WTC11 (cell line): Measurements from ENCODE around the gene SOS2. TPM values are rescaled to one million over a fixed set of nuclear protein-coding genes. Genes with fewer than 3 reads are reported as not detected.

Experiments used
- ATAC-seq: fragments of 200-7000 bp; cut with Tn5 transposase; 2 replicates; pipeline ENCODE4 v1.10.0; 2021; ENCODE audit warnings: mild to moderate bottlenecking, moderate library complexity
- CTCF ChIA-PET: fragments of 300-600 bp; sonication (Branson Sonifier 250); formaldehyde crosslinking; loops from one replicate; lab custom pipeline; 2021; ENCODE audit warnings: antibody characterized with exemption; lab: Charles Lee
- POLR2A ChIA-PET: fragments of 350-600 bp; sonication (Branson Sonifier 250); formaldehyde crosslinking; loops from one replicate; lab custom pipeline; 2021; ENCODE audit warnings: antibody characterized with exemption; lab: Charles Lee
- DNase-seq: peaks from one replicate; pipeline ENCODE4 v3.0.0; 2021; ENCODE audit warnings: low spot score
- H3K27ac Mint-ChIP-seq: 2 replicates; pipeline ENCODE4 v1.8.0; 2021; ENCODE audit warnings: mixed read lengths
- H3K27me3 Mint-ChIP-seq: 2 replicates; pipeline ENCODE4 v1.8.0; 2021; ENCODE audit warnings: low read depth, mild to moderate bottlenecking, moderate library complexity, mixed read lengths
- H3K36me3 Mint-ChIP-seq: 2 replicates; pipeline ENCODE4 v1.8.0; 2021; ENCODE audit warnings: mixed read lengths
- H3K4me1 Mint-ChIP-seq: 2 replicates; pipeline ENCODE4 v1.8.0; 2022; ENCODE audit warnings: mixed read lengths
- H3K4me3 Mint-ChIP-seq: 2 replicates; pipeline ENCODE4 v1.8.0; 2021; ENCODE audit warnings: mild to moderate bottlenecking, moderate library complexity, mixed read lengths
- H3K9me3 Mint-ChIP-seq: 2 replicates; pipeline ENCODE4 v1.8.0; 2021; ENCODE audit warnings: mixed read lengths
- CREM ChIP-seq: sonication (generic); formaldehyde crosslinking; IDR thresholded peaks from 2 replicates; pipeline ENCODE4 v1.8.1; 2022; ENCODE audit warnings: mild to moderate bottlenecking, missing genetic modification reagents, moderate library complexity
- E2F4 ChIP-seq: sonication (generic); formaldehyde crosslinking; IDR thresholded peaks from 2 replicates; pipeline ENCODE4 v1.8.1; 2022; ENCODE audit warnings: low read depth, mild to moderate bottlenecking, moderate library complexity, missing genetic modification reagents, borderline replicate concordance
- EMX1 ChIP-seq: fragments of 250-450 bp; sonication (Bioruptor Pico); IDR thresholded peaks from 2 replicates; pipeline ENCODE4 v1.8.0; 2021; ENCODE audit warnings: mild to moderate bottlenecking
- ERG ChIP-seq: fragments of 250-450 bp; sonication (Bioruptor Pico); IDR thresholded peaks from 2 replicates; pipeline ENCODE4 v1.8.0; 2021; ENCODE audit warnings: mild to moderate bottlenecking
- ETV6 ChIP-seq: sonication (generic); formaldehyde crosslinking; IDR thresholded peaks from 2 replicates; pipeline ENCODE4 v1.8.1; 2022; ENCODE audit warnings: mild to moderate bottlenecking, missing genetic modification reagents
- GABPB1 ChIP-seq: sonication (generic); formaldehyde crosslinking; IDR thresholded peaks from 2 replicates; pipeline ENCODE4 v1.8.1; 2023; ENCODE audit warnings: mild to moderate bottlenecking, missing genetic modification reagents
- HMGA2 ChIP-seq: fragments of 250-450 bp; sonication (Bioruptor Pico); IDR thresholded peaks from 2 replicates; pipeline ENCODE4 v1.4.0; 2021; ENCODE audit warnings: mild to moderate bottlenecking, moderate library complexity
- IRF1 ChIP-seq: sonication (generic); formaldehyde crosslinking; IDR thresholded peaks from 2 replicates; pipeline ENCODE4 v1.8.0; 2023; ENCODE audit warnings: missing genetic modification reagents
- IRF2 ChIP-seq: sonication (generic); formaldehyde crosslinking; IDR thresholded peaks from 2 replicates; pipeline ENCODE4 v1.8.0; 2022; ENCODE audit warnings: low read depth, missing genetic modification reagents, borderline replicate concordance
- JAZF1 ChIP-seq: fragments of 250-450 bp; sonication (Bioruptor Pico); IDR thresholded peaks from 2 replicates; pipeline ENCODE4 v1.9.0; 2021; ENCODE audit warnings: moderate library complexity, mild to moderate bottlenecking, inconsistent platforms
- MAX ChIP-seq: sonication (generic); formaldehyde crosslinking; IDR thresholded peaks from 2 replicates; pipeline ENCODE4 v1.8.0; 2022; ENCODE audit warnings: mild to moderate bottlenecking, missing genetic modification reagents
- NFATC4 ChIP-seq: fragments of 250-450 bp; sonication (Bioruptor Pico); IDR thresholded peaks from 2 replicates; pipeline ENCODE4 v1.9.0; 2021; ENCODE audit warnings: mild to moderate bottlenecking
- NFYB ChIP-seq: sonication (generic); formaldehyde crosslinking; conservative IDR thresholded peaks from 2 replicates; pipeline ENCODE4 v1.8.0; 2022; ENCODE audit warnings: low read depth, missing genetic modification reagents
- OVOL2 ChIP-seq: fragments of 250-450 bp; sonication (Bioruptor Pico); IDR thresholded peaks from 2 replicates; pipeline ENCODE4 v1.9.0; 2021; ENCODE audit warnings: mild to moderate bottlenecking, borderline replicate concordance
- PRRX2 ChIP-seq: fragments of 250-450 bp; sonication (Bioruptor Pico); IDR thresholded peaks from 2 replicates; pipeline ENCODE4 v1.8.0; 2021; ENCODE audit warnings: mild to moderate bottlenecking
- TEAD1 ChIP-seq: sonication (generic); formaldehyde crosslinking; IDR thresholded peaks from 2 replicates; pipeline ENCODE4 v1.8.0; 2022; ENCODE audit warnings: mild to moderate bottlenecking, missing genetic modification reagents
- TEAD4 ChIP-seq: sonication (generic); formaldehyde crosslinking; IDR thresholded peaks from 2 replicates; pipeline ENCODE4 v1.8.0; 2022; ENCODE audit warnings: mild to moderate bottlenecking, missing genetic modification reagents
- USF2 ChIP-seq: sonication (generic); formaldehyde crosslinking; IDR thresholded peaks from 2 replicates; pipeline ENCODE4 v1.8.1; 2023; ENCODE audit warnings: mild to moderate bottlenecking, missing genetic modification reagents, moderate library complexity
- ZBTB21 ChIP-seq: sonication (generic); formaldehyde crosslinking; IDR thresholded peaks from 2 replicates; pipeline ENCODE4 v1.8.1; 2023; ENCODE audit warnings: mild to moderate bottlenecking, missing genetic modification reagents, borderline replicate concordance
- ZNF219 ChIP-seq: sonication (generic); formaldehyde crosslinking; IDR thresholded peaks from 2 replicates; pipeline ENCODE4 v1.8.0; 2023; ENCODE audit warnings: missing genetic modification reagents, mild to moderate bottlenecking, borderline replicate concordance
- ZNF263 ChIP-seq: sonication (generic); formaldehyde crosslinking; IDR thresholded peaks from 2 replicates; pipeline ENCODE4 v1.8.1; 2022; ENCODE audit warnings: low read depth, mild to moderate bottlenecking, moderate library complexity, missing genetic modification reagents
- ZNF396 ChIP-seq: fragments of 250-450 bp; sonication (Bioruptor Pico); IDR thresholded peaks from 2 replicates; pipeline ENCODE4 v1.8.0; 2021; ENCODE audit warnings: mild to moderate bottlenecking, moderate library complexity, borderline replicate concordance
- ZNF416 ChIP-seq: fragments of 250-450 bp; sonication (Bioruptor Pico); IDR thresholded peaks from 2 replicates; pipeline ENCODE4 v1.9.0; 2021; ENCODE audit warnings: mild to moderate bottlenecking, inconsistent platforms
- ZNF423 ChIP-seq: fragments of 250-450 bp; sonication (Bioruptor Pico); IDR thresholded peaks from 2 replicates; pipeline ENCODE4 v2.1.2; 2022; ENCODE audit warnings: mild to moderate bottlenecking, moderate library complexity
- ZNF425 ChIP-seq: fragments of 250-450 bp; sonication (Bioruptor Pico); conservative IDR thresholded peaks from 2 replicates; pipeline ENCODE4 v1.9.0; 2021; ENCODE audit warnings: mild to moderate bottlenecking
- total RNA-seq: library from RNA; stranded (reverse); gene quantifications from 3 replicates; pipeline ENCODE4 v1.2.3, GENCODE V29; 2021

Gene SOS2
- total RNA-seq, 1 experiment from 2014 or later, result 11.0 TPM

GRCh38 chr14:50095895-50096294 lies 135.5 kb downstream of the SOS2 start:
- POLR2A ChIA-PET, result no interaction called here
- H3K4me3 Mint-ChIP-seq, result no peak overlapping the region

GRCh38 chr14:50094056-50094755 lies 137.2 kb downstream of the SOS2 start:
- ChIA-PET CTCF (interaction anchor here (0.9 to 1.4 kb wide), 2 partner anchors 215 to 242 kb away, joined by 3 to 11 read pairs; partner anchors contain the start of gene NEMF), POLR2A (no interaction called here)
- DNase-seq, result no peak
- no peak for ATAC-seq
- Mint-ChIP-seq H3K36me3 (no peaks in the 10 kb centered on the region), H3K27ac (no peak overlapping the region), H3K9me3 (no peaks in the 10 kb centered on the region), H3K27me3 (no peaks in the 10 kb centered on the region), H3K4me1 (peaks cover 18% of the 10 kb centered on the region), H3K4me3 (no peak overlapping the region)
- TF ChIP-seq CREM (CRISPR knock-in tag) (no peak), ETV6 (CRISPR knock-in tag) (no peak), NFYB (CRISPR knock-in tag) (no peak), ERG (no peak), IRF2 (no peak), ZBTB21 (CRISPR knock-in tag) (no peak), ZNF423 (CRISPR knock-in tag) (no peak)

More at GRCh38 chr14:50095895-50096294, 135.5 kb downstream of the SOS2 start:
- Mint-ChIP-seq H3K27me3 (no peaks in the 10 kb centered on the region), H3K4me1 (peaks cover 18% of the 10 kb centered on the region), H3K27ac (no peak overlapping the region), H3K36me3 (no peaks in the 10 kb centered on the region), H3K9me3 (no peaks in the 10 kb centered on the region)
- no peak for DNase-seq
- CTCF ChIA-PET, result no interaction called here
- no peak for ATAC-seq
- no peak for TF ChIP-seq NFATC4 (CRISPR knock-in tag)
- no peak for TF ChIP-seq IRF2
- TF ChIP-seq ZNF425 (CRISPR knock-in tag), result no peak
- no peak for TF ChIP-seq ZNF423 (CRISPR knock-in tag)
- no peak for TF ChIP-seq OVOL2 (CRISPR knock-in tag)
- no peak for TF ChIP-seq TEAD4 (CRISPR knock-in tag)
- no peak for TF ChIP-seq JAZF1
- no peak for TF ChIP-seq E2F4 (CRISPR knock-in tag)
- TF ChIP-seq USF2, result no peak
- TF ChIP-seq ETV6 (CRISPR knock-in tag), result no peak
- no peak for TF ChIP-seq TEAD1 (CRISPR knock-in tag)
- no peak for TF ChIP-seq MAX (CRISPR knock-in tag)
- no peak for TF ChIP-seq ZNF263

- Mint-ChIP-seq H3K27ac (peak overlapping the region; percentile 61; the same call in 1 of the 2 replicates), H3K9me3 (no peaks in the 10 kb centered on the region), H3K36me3 (no peaks in the 10 kb centered on the region), H3K27me3 (no peaks in the 10 kb centered on the region), H3K4me3 (no peak overlapping the region), H3K4me1 (peaks cover 18% of the 10 kb centered on the region)
- no peak for ATAC-seq
- ChIA-PET CTCF (interaction anchor here (0.9 to 1.4 kb wide), 2 partner anchors 214 to 241 kb away, joined by 3 to 11 read pairs; partner anchors contain the start of gene NEMF), POLR2A (no interaction called here)
- no peak for TF ChIP-seq GABPB1 (CRISPR knock-in tag)
- no peak for TF ChIP-seq ZBTB21 (CRISPR knock-in tag)
- no peak for TF ChIP-seq HMGA2 (CRISPR knock-in tag)
- TF ChIP-seq IRF1 (CRISPR knock-in tag), result no peak
- TF ChIP-seq ZNF219 (CRISPR knock-in tag), result no peak
- no peak for TF ChIP-seq EMX1 (CRISPR knock-in tag)
- TF ChIP-seq PRRX2, result no peak
- no peak for TF ChIP-seq ZNF416 (CRISPR knock-in tag)
- no peak for TF ChIP-seq ZNF396 (CRISPR knock-in tag)
- TF ChIP-seq, all 79 proteins: peak for 0
- DNase-seq, result no peak
These were observed 137.9 kb downstream of the SOS2 start for GRCh38 chr14:50093496-50093895.
